Measurements from ENCODE around the gene PDE3A.

PDE3A gene

GRCh38 chr12:20628226-20628787 is 260.0 kb downstream of the PDE3A start:
- no peak for DNase-seq

GRCh38 chr12:20628999-20629398 is 260.7 kb downstream of the PDE3A start:
- DNase-seq = no peak

- DNase-seq = no peak
Measured at GRCh38 chr12:20629414-20630156, 261.2 kb downstream of the PDE3A start.

- DNase-seq = no peak
Measured at GRCh38 chr12:20631711-20632110, 263.4 kb downstream of the PDE3A start.

- no peak for DNase-seq
Measured at GRCh38 chr12:20641106-20641505, 272.8 kb downstream of the PDE3A start.

GRCh38 chr12:20643822-20644221 is 275.5 kb downstream of the PDE3A start:
- DNase-seq = no peak

- no peak for DNase-seq
Measured at GRCh38 chr12:20646239-20646827, 278.0 kb downstream of the PDE3A start.

- no peak for DNase-seq
Measured at GRCh38 chr12:20653871-20654270, 285.5 kb downstream of the PDE3A start.

- DNase-seq = no peak
Measured at GRCh38 chr12:20656600-20656999, 288.3 kb downstream of the PDE3A start.

GRCh38 chr12:20657496-20657895 is 289.2 kb downstream of the PDE3A start:
- DNase-seq = no peak

GRCh38 chr12:20681334-20681733 is 313.0 kb downstream of the PDE3A start:
- no peak for DNase-seq

- DNase-seq = no peak
Measured at GRCh38 chr12:20695232-20695631, 326.9 kb downstream of the PDE3A start, which contains the start of gene SLCO1C1. Gene SLCO1C1 (plus strand): TSS chr12:20695332. CDS start chr12:20699577, 4,245 bp downstream.

GRCh38 chr12:20696181-20696905 is 328.0 kb downstream of the PDE3A start:
- DNase-seq = no peak

- DNase-seq = no peak
Measured at GRCh38 chr12:20701106-20701505, 332.8 kb downstream of the PDE3A start.

- no peak for DNase-seq
Measured at GRCh38 chr12:20704860-20705259, 336.5 kb downstream of the PDE3A start.

- no peak for DNase-seq
Measured at GRCh38 chr12:20711846-20712245, 343.5 kb downstream of the PDE3A start.

GRCh38 chr12:20716037-20716436 is 347.7 kb downstream of the PDE3A start:
- DNase-seq = no peak

GRCh38 chr12:20716985-20717384 is 348.6 kb downstream of the PDE3A start:
- DNase-seq = no peak

- DNase-seq = no peak
Measured at GRCh38 chr12:20718294-20718693, 350.0 kb downstream of the PDE3A start.

GRCh38 chr12:20722142-20722541 is 353.8 kb downstream of the PDE3A start:
- DNase-seq = no peak

GRCh38 chr12:20731274-20731673 is 362.9 kb downstream of the PDE3A start:
- DNase-seq = no peak
